KOPT-K1 (cell line): Measurements from ENCODE around the gene PAX5.
"Not testable (repeated sequence)": the region's sequence is repeated elsewhere in the genome, so short reads cannot be mapped to it uniquely, and the experiment has no call there.

Experiments
- H3K27ac ChIP-seq: fragments of 200-600 bp; sonication (generic); 2 replicates; pipeline ENCODE4 v1.5.1; 2016; ENCODE audit warnings: antibody characterized with exemption, mild to moderate bottlenecking, low read depth, low read length; ENCODE audit not compliant: poor library complexity, severe bottlenecking
- H3K36me3 ChIP-seq: fragments of 200-600 bp; sonication (generic); 2 replicates; pipeline ENCODE4 v1.5.1; 2017; ENCODE audit warnings: antibody characterized with exemption, mild to moderate bottlenecking, low read length, moderate library complexity; ENCODE audit not compliant: insufficient read depth
- H3K9me3 ChIP-seq: fragments of 200-600 bp; sonication (generic); 2 replicates; pipeline ENCODE4 v1.5.1; 2017; ENCODE audit warnings: antibody characterized with exemption, low read length, mild to moderate bottlenecking; ENCODE audit not compliant: insufficient read depth, poor library complexity, severe bottlenecking

The PAX5 gene

GRCh38 chr9:36878986-36879982, 154.8 kb downstream of the PAX5 start:
- H3K27ac ChIP-seq: no peak overlapping the region
- no peaks in the 10 kb centered on the region for H3K36me3 ChIP-seq
- H3K9me3 ChIP-seq: no peaks in the 10 kb centered on the region

- Histone ChIP-seq H3K9me3 (no peaks in the 10 kb centered on the region), H3K36me3 (no peaks in the 10 kb centered on the region), H3K27ac (no peak overlapping the region)
These were observed 156.8 kb downstream of the PAX5 start for GRCh38 chr9:36877239-36877638.

- no peaks in the 10 kb centered on the region for H3K9me3 ChIP-seq
- no peak overlapping the region for H3K27ac ChIP-seq
- no peaks in the 10 kb centered on the region for H3K36me3 ChIP-seq
These were observed 158.0 kb downstream of the PAX5 start for GRCh38 chr9:36876056-36876455.

GRCh38 chr9:36874921-36875320, 159.1 kb downstream of the PAX5 start:
- H3K36me3 ChIP-seq: no peaks in the 10 kb centered on the region
- no peaks in the 10 kb centered on the region for H3K9me3 ChIP-seq

GRCh38 chr9:36874261-36874660, 159.8 kb downstream of the PAX5 start:
- Histone ChIP-seq H3K9me3 (no peaks in the 10 kb centered on the region), H3K36me3 (no peaks in the 10 kb centered on the region), H3K27ac (no peak overlapping the region)

More at GRCh38 chr9:36874921-36875320, 159.1 kb downstream of the PAX5 start:
- no peak overlapping the region for H3K27ac ChIP-seq

- no peaks in the 10 kb centered on the region for H3K36me3 ChIP-seq
- H3K9me3 ChIP-seq: no peaks in the 10 kb centered on the region
- no peak overlapping the region for H3K27ac ChIP-seq
These were observed 160.7 kb downstream of the PAX5 start for GRCh38 chr9:36873247-36873875.

GRCh38 chr9:36872641-36873040, 161.4 kb downstream of the PAX5 start:
- Histone ChIP-seq H3K36me3 (no peaks in the 10 kb centered on the region), H3K9me3 (no peaks in the 10 kb centered on the region), H3K27ac (no peak overlapping the region)

GRCh38 chr9:36871606-36872005, 162.5 kb downstream of the PAX5 start:
- no peak overlapping the region for H3K27ac ChIP-seq
- no peaks in the 10 kb centered on the region for H3K9me3 ChIP-seq
- H3K36me3 ChIP-seq: no peaks in the 10 kb centered on the region

- Histone ChIP-seq H3K36me3 (no peaks in the 10 kb centered on the region), H3K9me3 (no peaks in the 10 kb centered on the region), H3K27ac (no peak overlapping the region)
These were observed 163.1 kb downstream of the PAX5 start for GRCh38 chr9:36870960-36871359.

- not testable (repeated sequence) for H3K36me3 ChIP-seq, H3K9me3 ChIP-seq, H3K27ac ChIP-seq
These were observed 164.5 kb downstream of the PAX5 start for GRCh38 chr9:36869605-36870004.

GRCh38 chr9:36868586-36869282, 165.3 kb downstream of the PAX5 start:
- no peak overlapping the region for H3K27ac ChIP-seq
- no peaks in the 10 kb centered on the region for H3K9me3 ChIP-seq
- H3K36me3 ChIP-seq: no peaks in the 10 kb centered on the region

GRCh38 chr9:36867672-36868471, 166.2 kb downstream of the PAX5 start:
- Histone ChIP-seq H3K27ac (no peak overlapping the region), H3K9me3 (no peaks in the 10 kb centered on the region), H3K36me3 (no peaks in the 10 kb centered on the region)

GRCh38 chr9:36867241-36867640, 166.8 kb downstream of the PAX5 start:
- no peaks in the 10 kb centered on the region for H3K36me3 ChIP-seq
- H3K9me3 ChIP-seq: no peaks in the 10 kb centered on the region
- no peak overlapping the region for H3K27ac ChIP-seq

GRCh38 chr9:36866840-36867239, 167.2 kb downstream of the PAX5 start:
- no peaks in the 10 kb centered on the region for H3K36me3 ChIP-seq

More at GRCh38 chr9:36866840-36867239, 167.2 kb downstream of the PAX5 start:
- Histone ChIP-seq H3K27ac (no peak overlapping the region), H3K9me3 (no peaks in the 10 kb centered on the region)
